GM06990 (cell line): ENCODE data around the gene AP1AR.

Experiments used
- DNase-seq: peaks from one replicate; pipeline ENCODE4 v3.0.0-alpha.2; 2011; ENCODE audit not compliant: insufficient read length; ENCODE audit errors: extremely low read depth
- H3K27me3 ChIP-seq: replicated peaks from 2 replicates; pipeline ENCODE4 v1.6.0; 2011; ENCODE audit warnings: low read length; ENCODE audit not compliant: control insufficient read depth, insufficient read depth
- H3K36me3 ChIP-seq: 2 replicates; pipeline ENCODE4 v1.5.1; 2011; ENCODE audit warnings: low read length; ENCODE audit not compliant: control insufficient read depth, insufficient read depth
- H3K4me3 ChIP-seq: replicated peaks from 2 replicates; pipeline ENCODE4 v1.5.1; 2011; ENCODE audit warnings: low read depth, mild to moderate bottlenecking, control low read depth, low read length
- CTCF ChIP-seq: IDR thresholded peaks from 2 replicates; pipeline ENCODE4 v1.5.1; 2011; ENCODE audit warnings: low read length, control low read depth, mild to moderate bottlenecking, inconsistent platforms; ENCODE audit not compliant: insufficient read depth, poor library complexity, severe bottlenecking

Gene AP1AR

GRCh38 chr4:112266823-112267222, 35.2 kb downstream of the AP1AR start:
- Histone ChIP-seq H3K27me3 (no peaks in the 10 kb centered on the region), H3K36me3 (no peaks in the 10 kb centered on the region), H3K4me3 (no peak overlapping the region)
- DNase-seq, result no peak
- peak; percentile 46 for TF ChIP-seq CTCF

GRCh38 chr4:112270051-112270450, 38.5 kb downstream of the AP1AR start:
- peaks cover under 1% of the 10 kb centered on the region; the same call in 1 of the 2 replicates for H3K36me3 ChIP-seq
- no peaks in the 10 kb centered on the region for H3K27me3 ChIP-seq
- no peak for TF ChIP-seq CTCF
- no peak overlapping the region for H3K4me3 ChIP-seq
- no peak for DNase-seq

- Histone ChIP-seq H3K4me3 (no peak overlapping the region), H3K27me3 (no peaks in the 10 kb centered on the region), H3K36me3 (peaks cover 3% of the 10 kb centered on the region; the same call in 1 of the 2 replicates)
- no peak for TF ChIP-seq CTCF
- no peak for DNase-seq
Measured at GRCh38 chr4:112270640-112271421, 39.2 kb downstream of the AP1AR start.

GRCh38 chr4:112272292-112272691, 40.7 kb downstream of the AP1AR start:
- DNase-seq, result no peak
- peaks cover 8% of the 10 kb centered on the region for H3K36me3 ChIP-seq
- TF ChIP-seq CTCF, result no peak

GRCh38 chr4:112274959-112275358, 43.4 kb downstream of the AP1AR start:
- DNase-seq, result no peak
- no peak overlapping the region; the same call in 1 of the 2 replicates for H3K4me3 ChIP-seq
- peaks cover 8% of the 10 kb centered on the region for H3K36me3 ChIP-seq
- no peaks in the 10 kb centered on the region for H3K27me3 ChIP-seq
- TF ChIP-seq CTCF, result no peak

More at GRCh38 chr4:112272292-112272691, 40.7 kb downstream of the AP1AR start:
- Histone ChIP-seq H3K4me3 (no peak overlapping the region), H3K27me3 (no peaks in the 10 kb centered on the region)

GRCh38 chr4:112276113-112276512, 44.5 kb downstream of the AP1AR start:
- no peak for TF ChIP-seq CTCF
- Histone ChIP-seq H3K4me3 (no peak overlapping the region), H3K36me3 (peaks cover 8% of the 10 kb centered on the region), H3K27me3 (no peaks in the 10 kb centered on the region)
- DNase-seq, result no peak
